Lower leg skin (tissue), 4 donors: ENCODE results near the gene OSMR. TPM values are rescaled to one million over a fixed set of nuclear protein-coding genes. Genes with fewer than 3 reads are reported as not detected.

Experiments used
- DNase-seq, 2 donors: peaks; one replicate each; pipeline ENCODE4 v3.0.0-alpha.2; 2019; ENCODE audit warnings: low spot score in 2 of 2
- H3K4me3 ChIP-seq: fragments of 200-600 bp; sonication (generic); 2 replicates; pipeline ENCODE4 v1.5.1; 2017; ENCODE audit warnings: mild to moderate bottlenecking, low read depth; ENCODE audit not compliant: poor library complexity, severe bottlenecking
- POLR2A ChIP-seq, 2 donors: fragments of 450-650 bp; IDR thresholded peaks; one replicate each; pipeline ENCODE4 v1.6.1; 2016 to 2017; ENCODE audit warnings: antibody characterized with exemption in 2 of 2, mild to moderate bottlenecking in 1 of 2, moderate library complexity in 1 of 2
- WGBS, 2 donors: methylation state at CpG; one replicate each; pipeline ENCODE4 v1.1.5; 2018; 5-methylcytosine and 5-hydroxymethylcytosine counted together
- intact Hi-C: fragments of 100-400 bp; cut with DNase I; formaldehyde crosslinking; loops from one replicate; pipeline ENCODE4 v1.15.0; 2023; ENCODE audit warnings: low total_unique reads
- total RNA-seq, 4 donors: library from RNA; depleted of rRNA; stranded (reverse); fragments of >200 nt; gene quantifications; one replicate each; pipeline ENCODE4 v1.1.0, GENCODE V29; 2016
- TF ChIP-seq, protein P1 (sequence below), 3 donors: fragments of 450-650 bp; IDR thresholded peaks; one replicate each; pipeline ENCODE4 v1.5.1; 2016; ENCODE audit warnings: antibody characterized with exemption in 3 of 3, mild to moderate bottlenecking in 3 of 3, moderate library complexity in 2 of 3

OSMR gene
- total RNA-seq, 4 donors from 2014 or later, result 13.7 to 28.1 (median 22.0) TPM

DNA sequence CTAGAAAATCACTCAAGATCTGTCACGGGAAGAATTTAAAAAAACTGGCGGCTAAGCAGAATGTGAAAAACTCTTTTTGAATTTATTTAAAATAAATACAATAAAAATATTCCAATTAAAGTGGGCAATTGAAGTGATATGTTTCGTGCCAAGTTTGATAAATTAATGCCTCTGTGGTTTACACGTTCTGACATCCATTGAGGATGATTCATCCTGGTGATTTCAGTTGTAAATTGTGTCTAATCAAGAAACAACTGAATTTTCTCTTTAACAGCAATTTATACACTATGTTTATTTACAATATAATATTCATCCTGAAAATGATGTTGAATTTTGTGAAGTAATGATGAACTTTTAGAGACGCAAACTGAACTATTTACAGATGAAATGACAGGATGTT is 21.0 kb upstream of the OSMR start:
- 80% methylated on average over 5 of the region's 5 CpGs for WGBS, 2 donors
- no peak for DNase-seq
- TF ChIP-seq POLR2A (IDR thresholded peaks at IDR 0.05), result no peak
- TF ChIP-seq, protein P1, sequence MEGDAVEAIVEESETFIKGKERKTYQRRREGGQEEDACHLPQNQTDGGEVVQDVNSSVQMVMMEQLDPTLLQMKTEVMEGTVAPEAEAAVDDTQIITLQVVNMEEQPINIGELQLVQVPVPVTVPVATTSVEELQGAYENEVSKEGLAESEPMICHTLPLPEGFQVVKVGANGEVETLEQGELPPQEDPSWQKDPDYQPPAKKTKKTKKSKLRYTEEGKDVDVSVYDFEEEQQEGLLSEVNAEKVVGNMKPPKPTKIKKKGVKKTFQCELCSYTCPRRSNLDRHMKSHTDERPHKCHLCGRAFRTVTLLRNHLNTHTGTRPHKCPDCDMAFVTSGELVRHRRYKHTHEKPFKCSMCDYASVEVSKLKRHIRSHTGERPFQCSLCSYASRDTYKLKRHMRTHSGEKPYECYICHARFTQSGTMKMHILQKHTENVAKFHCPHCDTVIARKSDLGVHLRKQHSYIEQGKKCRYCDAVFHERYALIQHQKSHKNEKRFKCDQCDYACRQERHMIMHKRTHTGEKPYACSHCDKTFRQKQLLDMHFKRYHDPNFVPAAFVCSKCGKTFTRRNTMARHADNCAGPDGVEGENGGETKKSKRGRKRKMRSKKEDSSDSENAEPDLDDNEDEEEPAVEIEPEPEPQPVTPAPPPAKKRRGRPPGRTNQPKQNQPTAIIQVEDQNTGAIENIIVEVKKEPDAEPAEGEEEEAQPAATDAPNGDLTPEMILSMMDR (IDR thresholded peaks at IDR 0.05), result no peak
- intact Hi-C loops, result no loop called here
- H3K4me3 ChIP-seq, result no peak overlapping the region

DNA sequence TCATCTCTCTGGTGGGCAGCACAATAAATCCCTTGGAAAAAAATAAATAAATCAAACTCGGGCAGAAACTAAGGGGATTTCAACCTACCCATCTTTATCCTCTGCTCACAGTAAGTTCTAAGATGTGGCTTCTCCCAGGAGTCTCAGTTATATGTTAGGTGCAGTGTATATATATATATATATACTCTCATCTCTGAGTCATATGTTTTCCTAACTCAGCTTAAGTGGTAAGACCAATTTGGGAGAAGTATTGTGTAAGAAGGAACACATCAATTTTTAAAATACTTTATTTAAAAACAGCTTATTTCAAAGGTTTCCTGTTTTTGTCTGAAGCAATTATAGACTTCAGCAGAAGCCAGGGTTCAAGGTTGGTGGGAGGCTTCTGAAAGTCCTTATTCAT is 20.3 kb upstream of the OSMR start:
- no peak for TF ChIP-seq POLR2A (IDR thresholded peaks at IDR 0.05)
- TF ChIP-seq, protein P1 (IDR thresholded peaks at IDR 0.05), result no peak
- 53 to 76% methylated on average over 1 of the region's 1 CpG for WGBS, 2 donors
- DNase-seq, result no peak
- H3K4me3 ChIP-seq, result no peak overlapping the region
- intact Hi-C loops, result no loop called here

DNA sequence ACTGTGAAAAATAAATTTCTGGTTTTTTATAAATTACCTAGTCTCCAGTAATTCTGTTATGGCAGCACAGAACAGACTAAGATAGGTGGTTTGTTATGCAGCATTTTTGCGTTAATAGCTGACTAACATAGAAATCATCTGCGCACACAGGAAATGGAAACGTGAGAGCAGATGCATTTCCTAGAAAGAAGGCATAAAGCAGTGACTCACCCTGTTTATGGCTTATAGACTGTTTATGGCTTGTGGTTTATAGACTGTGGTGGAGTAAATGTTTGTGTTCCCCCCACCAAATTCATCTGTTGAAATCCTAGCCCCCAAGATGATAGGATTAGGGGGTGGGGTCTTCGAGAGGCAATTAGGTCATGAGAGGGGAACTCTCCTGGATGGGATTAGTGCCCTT is 18.3 kb upstream of the OSMR start:
- intact Hi-C loops, result no loop called here
- TF ChIP-seq POLR2A (IDR thresholded peaks at IDR 0.05), result no peak
- TF ChIP-seq, protein P1 (IDR thresholded peaks at IDR 0.05), result no peak

DNA sequence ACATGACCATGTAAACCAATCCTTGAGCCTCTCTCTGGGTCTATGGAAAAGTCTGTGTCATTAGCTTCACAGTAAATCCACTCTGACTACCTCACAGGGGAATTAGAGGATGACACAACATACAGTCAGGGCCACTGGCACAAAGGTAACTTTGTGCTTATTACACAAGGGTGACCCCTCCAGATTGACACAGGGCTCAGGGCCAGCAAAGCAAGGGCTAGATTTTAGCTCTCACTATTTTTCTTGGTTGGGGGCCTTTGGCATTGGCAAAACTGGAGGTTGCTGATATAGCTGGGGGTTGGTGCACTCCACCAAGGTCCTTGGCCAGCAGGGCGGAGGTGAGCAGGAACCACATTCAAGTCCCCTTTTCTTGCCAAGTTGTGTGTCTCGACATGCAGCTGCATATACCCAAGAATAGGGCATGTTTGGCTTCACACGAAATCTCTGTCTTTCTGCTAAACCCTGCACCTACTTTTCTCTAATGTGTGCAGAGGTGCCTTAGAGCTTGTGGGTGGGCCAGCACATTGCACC is 15.2 kb upstream of the OSMR start:
- TF ChIP-seq, protein P1 (IDR thresholded peaks at IDR 0.05), result peak in 1 of 3 donors; percentile 29
- TF ChIP-seq POLR2A (IDR thresholded peaks at IDR 0.05), result no peak
- intact Hi-C loops, result no loop called here
- H3K4me3 ChIP-seq, result no peak overlapping the region
- 58 to 63% methylated on average over 3 of the region's 3 CpGs for WGBS, 2 donors
- no peak for DNase-seq

More for the DNA sequence above, 18.3 kb upstream of the OSMR start:
- WGBS, 2 donors, result 88 to 91% methylated on average over 4 of the region's 4 CpGs
- no peak for DNase-seq
- H3K4me3 ChIP-seq, result no peak overlapping the region

DNA sequence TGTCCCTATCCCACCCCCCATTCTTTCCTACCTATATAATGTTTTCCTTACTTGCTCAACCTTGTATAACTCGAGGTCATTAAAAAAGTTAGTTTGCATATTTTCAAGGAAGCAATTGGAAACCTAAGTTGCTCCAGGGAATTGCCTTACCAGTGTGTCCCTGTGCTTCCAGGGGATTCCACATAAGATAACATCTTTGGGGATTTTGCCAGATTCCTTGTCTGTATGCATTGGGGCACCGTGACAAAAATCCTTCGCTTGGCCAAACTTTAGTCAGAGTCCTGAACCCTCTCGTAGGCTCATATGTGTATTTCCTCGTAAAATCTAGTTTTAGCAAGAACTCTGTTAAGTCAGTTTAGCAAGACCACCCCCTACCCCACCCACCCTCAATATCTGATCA is 14.7 kb upstream of the OSMR start:
- 53 to 59% methylated on average over 5 of the region's 5 CpGs for WGBS, 2 donors
- no peak for DNase-seq
- intact Hi-C loops, result no loop called here
- H3K4me3 ChIP-seq, result no peak overlapping the region
- TF ChIP-seq, protein P1 (IDR thresholded peaks at IDR 0.05), result no peak
- TF ChIP-seq POLR2A (IDR thresholded peaks at IDR 0.05), result no peak

DNA sequence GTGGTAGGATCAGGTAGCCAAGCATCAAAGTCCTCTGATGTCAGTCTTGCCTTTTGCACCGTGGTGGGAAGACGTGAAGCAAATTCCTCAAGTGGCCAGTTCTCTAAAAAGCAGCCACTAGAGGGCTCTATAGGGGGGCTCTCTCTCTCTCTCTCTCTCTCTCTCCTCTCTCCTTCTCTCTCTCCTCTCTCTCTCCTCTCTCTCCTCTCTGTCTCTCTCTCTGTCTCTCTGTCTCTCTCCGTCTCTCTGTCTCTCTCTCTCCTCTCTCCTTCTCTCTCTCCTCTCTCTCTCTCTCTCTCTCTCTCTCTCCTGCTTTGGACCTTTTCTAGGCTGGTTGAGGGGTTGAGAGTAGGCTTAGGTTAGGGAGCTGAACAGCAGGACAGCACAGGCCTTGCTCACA is 13.9 kb upstream of the OSMR start:
- DNase-seq, result no peak
- intact Hi-C loops, result no loop called here
- no peak overlapping the region for H3K4me3 ChIP-seq
- TF ChIP-seq, protein P1 (IDR thresholded peaks at IDR 0.05), result no peak
- TF ChIP-seq POLR2A (IDR thresholded peaks at IDR 0.05), result no peak
- 51 to 53% methylated on average over 3 of the region's 3 CpGs for WGBS, 2 donors
